Stimulated activated CD4-positive, alpha-beta T cell treated with anti-CD3 and anti-CD28 coated beads, Interleukin-1b, Interleukin-23, amount 100 ng/mL, for 1 hour (primary cell): ENCODE results near the gene ARHGAP15.

ENCODE experiments used
- DNase-seq, 2 donors: peaks; one replicate each; pipeline ENCODE4 v3.0.0-alpha.2; 2020; ENCODE audit warnings: low read depth in 2 of 2

ARHGAP15 gene

DNA sequence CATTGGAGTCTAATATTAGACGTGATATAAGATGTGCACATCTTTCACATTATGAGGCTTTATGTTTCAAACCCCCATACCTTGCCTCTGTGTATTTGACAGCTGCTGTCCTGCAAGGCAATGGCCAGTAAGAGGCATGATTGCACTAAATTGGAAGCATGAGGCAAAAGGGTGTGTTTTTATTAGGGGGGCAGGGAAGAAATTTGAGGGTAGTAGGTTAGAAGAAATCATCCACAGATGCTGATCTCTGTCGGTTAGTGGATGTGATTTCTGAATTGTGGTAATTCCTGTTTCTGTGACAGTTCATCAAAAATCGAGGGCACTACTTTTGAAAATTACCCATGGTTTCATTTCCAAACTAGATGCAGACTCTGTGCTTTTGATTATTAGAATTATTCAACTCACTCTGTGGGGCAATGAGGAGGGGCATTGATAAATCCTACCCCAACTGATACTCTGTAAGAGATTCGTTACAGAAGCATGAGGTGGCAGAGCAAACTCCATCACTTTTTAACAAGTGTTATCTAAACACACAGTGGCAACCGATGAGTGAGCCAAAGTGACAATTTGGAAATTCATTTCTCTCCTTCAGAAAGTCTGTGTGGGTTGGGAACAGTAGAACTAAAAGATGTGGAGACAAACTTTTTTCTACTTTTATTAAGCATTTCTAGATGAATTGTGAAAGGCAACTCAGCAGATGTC lies 453.0 kb downstream of the ARHGAP15 start:
- DNase-seq: no peak

DNA sequence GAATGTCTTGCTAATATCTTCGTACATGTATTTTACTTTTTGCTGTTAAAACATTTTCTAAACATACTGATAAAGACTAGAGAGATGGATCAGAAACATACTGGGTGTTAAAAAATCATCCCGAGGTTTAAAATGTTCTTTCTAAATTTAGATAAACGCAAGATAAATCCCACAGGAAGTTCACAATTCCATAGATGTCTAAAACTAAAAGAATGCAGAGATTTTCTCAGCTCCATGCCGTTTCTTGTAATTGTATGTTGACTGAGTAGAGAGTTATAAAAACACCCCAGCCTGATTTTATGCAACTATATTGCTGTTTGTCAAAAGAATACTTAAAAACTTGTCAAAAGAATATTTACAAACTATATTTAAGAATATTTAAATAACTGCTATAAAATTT lies 455.7 kb downstream of the ARHGAP15 start:
- no peak for DNase-seq

DNA sequence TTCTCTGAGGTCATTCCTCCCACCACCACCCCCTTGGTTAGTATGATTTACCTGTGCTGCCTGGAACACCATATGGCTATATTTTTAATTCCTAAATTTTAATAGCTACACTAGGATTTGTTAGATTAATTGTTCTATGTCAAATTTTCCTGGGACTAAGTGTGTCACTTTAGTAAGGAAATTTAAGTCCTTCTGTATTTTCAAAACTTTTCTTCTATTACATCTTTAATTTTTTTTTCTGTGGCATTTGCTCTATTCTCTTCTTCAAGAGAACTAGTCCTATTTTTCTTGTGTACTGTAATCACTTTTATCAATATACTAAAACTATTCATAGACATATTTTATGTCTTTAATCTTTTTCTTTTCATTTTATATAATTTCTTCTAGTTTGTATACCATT lies 456.9 kb downstream of the ARHGAP15 start:
- DNase-seq: no peak

DNA sequence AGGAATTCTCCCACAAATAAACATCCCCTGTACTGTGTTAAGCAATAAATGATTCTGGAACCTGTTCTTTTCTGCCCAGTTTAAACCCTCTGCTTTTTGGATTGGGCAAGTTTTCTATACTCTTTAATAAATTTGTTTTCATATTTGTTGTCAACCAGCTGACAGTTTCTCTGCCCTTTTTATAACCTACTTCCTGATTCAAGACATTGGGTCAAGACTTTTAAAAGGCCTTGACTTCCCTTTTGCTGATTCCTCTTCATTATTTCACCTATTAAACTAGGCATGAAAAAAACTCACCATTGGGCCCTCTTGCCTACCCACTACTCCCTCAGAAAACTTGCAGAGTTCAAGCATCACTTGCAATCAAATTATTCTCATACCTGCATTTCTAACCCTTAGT lies 459.5 kb downstream of the ARHGAP15 start:
- no peak for DNase-seq

DNA sequence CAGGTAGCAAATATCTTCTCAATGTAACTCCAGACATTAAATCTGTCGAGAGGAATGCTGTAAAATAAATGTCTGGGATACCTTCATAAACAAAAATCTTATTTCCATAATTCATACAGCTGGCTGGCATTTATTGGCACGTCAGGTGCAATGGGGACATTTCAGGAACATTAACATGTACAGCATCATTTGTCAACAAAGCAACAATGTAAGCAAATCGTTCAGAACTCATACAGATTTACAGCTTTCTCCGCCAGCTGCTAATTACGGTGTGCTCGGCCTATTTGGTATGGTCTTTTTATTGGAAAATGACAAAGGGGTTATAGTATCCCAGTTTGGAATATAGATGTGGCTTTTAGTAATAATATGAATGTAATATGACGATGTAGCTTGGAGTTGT lies 464.9 kb downstream of the ARHGAP15 start:
- no peak for DNase-seq

DNA sequence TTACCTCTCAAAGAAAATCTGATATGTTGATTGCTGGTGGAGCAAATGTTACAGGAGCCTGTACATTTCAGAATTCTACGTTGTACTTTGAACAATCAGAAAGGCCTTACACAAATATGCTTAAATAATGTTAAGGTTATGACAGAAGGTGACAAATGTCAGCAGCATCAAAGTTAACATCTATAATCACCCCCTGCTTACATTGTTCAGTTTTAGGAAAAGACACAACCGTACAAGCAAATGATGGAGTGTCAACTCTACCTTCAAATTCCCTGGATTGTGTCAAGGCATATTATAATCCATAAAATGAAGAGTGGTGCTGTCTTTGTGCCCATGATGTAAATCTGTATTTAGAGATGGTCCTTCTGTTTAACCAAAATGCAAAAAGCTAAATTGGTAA lies 465.5 kb downstream of the ARHGAP15 start:
- DNase-seq: no peak

DNA sequence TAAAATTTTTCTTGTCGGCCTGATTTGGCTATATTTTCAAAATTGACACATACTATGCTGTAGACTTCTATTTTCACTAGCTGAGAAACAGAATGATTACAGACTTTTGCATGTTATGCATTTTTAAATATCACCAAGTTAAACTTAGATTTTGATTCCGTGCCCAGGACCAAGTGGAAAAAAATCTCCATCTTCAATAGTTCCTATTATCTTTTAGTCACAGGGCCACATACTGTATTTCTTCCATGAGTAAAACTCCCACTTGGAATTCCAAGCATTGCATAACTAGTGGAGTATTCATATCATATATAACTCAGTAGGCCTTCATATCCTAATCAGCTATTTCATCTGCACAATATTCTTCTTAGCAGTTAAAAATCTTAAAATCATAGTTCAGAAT lies 470.9 kb downstream of the ARHGAP15 start:
- no peak for DNase-seq

DNA sequence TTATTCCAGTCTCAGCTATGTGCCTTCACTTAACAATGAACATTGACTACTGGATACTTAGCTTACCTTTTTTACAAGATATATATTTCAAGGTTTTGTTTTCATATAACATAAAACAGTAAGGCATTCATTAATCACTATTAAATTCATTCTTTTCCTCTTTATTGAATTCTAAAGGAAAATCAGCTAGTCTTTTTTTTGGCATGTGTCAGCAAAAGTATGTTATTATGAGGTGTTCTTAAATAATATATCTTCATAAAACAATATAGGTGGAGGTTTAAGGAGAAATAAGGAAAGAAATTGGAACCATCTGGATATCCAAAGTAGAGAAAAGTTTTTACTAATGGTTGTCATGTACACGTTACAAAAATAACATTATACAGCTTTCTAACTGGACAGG lies 472.6 kb downstream of the ARHGAP15 start:
- no peak for DNase-seq

DNA sequence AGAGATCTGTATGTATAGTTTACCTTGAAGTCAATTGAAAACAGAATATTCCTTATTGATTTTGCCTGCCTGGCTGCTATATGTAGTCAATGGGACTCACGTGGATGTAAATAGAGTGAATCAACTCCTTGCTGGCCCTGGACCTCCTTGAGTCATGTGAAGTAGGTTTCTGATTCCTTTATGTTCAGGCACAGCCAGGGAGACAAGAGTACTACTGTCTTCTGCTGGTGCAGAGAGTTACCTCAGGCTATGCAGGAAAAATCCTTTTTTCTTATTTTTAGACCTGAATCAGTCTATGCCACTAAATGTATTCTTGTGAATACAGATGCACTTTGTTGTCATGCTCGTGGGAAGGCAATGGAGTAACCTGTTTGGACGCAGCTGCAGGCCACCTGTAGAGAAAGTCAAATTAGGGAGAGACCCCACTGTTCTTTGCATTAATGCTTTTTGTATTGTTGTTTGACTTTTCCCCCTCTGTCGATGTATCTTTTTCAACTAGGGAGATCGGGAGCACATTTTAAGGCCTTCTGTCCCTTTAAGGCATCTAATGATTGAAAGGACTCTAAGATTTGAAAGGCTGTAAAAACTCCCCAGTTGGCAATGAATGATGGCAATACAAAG lies 473.9 kb downstream of the ARHGAP15 start:
- DNase-seq: no peak

DNA sequence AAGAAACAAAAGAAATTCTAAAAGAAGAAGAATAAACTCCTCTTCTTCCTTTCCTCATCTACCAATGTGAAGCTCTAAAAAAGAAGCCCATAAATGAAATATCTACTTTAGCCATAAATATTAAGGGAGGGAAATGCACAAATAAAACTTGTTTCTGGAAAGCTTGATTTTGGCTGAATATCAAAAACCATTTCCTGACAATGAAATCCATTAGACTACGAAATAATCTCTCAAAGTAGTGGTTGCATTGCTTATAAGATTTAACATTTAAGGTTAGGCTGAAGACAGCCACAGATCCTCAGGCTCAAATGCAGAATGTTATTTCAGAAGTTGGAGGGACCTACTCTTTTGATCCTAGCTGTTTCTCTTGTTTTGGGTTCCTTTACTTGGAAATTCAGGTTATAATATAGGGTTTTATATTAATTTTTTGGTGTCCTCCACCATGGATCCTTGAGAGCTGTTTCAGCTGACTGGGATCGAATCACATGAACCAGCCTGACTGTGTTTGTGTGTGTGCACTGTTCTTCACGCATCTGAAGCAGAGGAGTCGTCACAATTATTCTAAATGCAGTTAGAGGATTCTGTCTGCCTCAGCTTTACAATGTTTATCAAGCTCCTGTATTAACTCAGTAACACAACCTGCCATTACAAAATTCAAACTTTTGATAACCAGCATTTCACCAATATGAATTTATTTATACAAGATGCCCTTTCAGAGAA lies 474.8 kb downstream of the ARHGAP15 start:
- DNase-seq: no peak

DNA sequence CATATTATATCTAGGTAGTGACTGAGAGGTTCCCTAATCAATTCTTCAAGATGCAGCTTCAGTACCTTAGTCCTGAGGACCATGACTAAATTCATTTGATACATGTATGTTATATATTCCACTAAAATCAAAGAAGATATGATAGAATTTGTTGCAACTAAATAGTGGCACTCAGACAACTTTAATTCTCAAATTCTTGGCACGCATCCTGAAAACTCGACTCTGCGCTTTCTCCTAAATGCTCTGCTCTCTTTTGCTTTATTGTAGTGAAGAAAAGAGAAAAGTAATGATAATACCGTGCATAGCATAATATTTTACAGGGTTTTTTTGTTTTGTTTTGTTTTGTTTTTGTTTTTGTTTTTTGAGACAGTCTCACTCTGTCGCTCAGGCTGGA lies 475.3 kb downstream of the ARHGAP15 start:
- DNase-seq: no peak

DNA sequence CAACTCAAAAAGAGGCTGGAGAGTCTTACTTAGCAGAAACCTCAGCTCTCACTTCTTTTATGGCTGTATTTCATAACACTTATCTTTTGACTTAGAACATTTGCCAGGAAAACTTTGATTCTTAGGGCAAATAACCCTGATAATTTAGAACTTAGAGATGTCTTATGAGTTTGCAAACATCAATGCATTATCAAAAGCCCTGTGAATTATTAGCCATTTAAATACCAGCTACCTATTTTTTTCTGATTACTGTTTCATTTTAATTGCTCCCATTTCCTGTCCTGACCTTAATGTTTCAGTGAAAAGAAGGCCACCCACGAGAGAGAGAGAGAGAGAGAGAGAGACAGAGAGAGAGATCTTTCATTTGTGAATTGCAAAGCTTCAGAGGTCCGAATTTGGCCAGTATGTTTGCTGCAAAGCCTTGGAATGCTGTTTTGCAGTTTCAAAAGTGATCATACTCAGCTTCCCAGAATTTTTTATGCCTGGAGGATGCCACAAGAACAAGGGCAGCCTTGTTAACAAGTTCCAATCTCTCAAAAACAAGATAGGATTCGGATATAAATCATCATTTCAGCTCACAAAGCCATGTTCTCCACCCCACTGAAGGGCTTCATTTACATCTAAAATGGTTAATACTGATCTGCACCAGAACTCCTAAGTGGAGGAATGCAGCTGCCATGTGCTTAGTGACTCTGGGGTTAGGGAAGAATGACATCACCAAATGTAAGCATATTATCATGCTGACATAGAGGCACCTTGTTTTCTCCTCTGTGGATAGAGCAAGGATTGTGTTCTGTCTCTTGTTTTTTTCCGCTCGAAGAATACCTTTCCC lies 478.2 kb downstream of the ARHGAP15 start:
- DNase-seq: no peak

DNA sequence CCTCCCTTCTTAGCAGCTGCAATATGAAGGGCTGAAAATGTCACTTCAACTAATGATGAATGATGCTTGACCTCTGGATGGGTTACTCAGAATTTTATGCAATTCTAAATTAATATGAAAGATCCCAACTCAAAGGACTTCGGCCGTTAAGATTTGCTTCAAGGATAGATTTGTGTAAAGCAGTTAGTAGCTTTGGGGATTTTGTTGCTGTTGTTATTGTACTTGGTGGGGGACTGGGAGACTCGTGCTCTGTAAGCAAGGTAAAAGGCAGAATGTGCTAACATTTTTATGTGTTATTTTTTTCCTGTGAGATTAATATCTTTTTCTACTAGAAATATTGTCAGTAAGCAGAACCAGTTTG lies 478.8 kb downstream of the ARHGAP15 start:
- DNase-seq: no peak

DNA sequence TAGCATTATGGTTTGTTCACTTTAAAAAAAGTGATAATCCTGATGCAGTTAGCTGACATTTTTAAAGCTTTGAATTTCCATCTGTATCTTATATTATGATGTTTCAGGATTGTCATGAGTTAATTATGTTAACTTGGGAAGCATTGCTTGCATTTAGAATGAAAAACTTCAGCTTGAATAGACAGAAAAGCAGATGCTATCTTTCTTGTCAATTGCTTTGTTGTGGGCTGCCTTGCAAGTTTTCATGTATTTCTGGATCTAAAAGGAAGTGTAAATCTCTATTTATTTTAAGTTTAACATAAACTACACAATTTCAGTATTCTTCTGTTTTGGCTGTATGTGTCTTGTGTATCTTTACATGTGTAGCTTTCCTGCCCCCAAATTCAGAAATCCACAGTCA lies 479.5 kb downstream of the ARHGAP15 start:
- DNase-seq: no peak

DNA sequence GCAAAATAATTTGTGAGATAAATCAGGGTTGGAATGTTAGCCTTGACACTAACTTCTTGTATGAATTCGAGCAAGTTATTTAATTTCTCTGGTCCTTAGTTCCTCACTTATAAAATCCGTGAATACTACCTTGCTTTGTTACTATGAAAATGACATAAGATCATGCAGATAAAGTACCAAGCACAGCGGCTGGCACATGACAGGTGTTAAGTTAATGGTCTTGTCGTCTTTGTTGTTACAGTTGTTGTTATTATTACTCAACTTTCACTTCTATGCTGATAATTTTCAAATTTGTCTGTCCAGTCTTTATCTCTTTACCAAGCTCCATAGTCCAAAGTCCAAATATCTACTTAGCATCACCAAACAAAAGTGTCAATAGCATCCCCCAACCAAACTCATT lies 482.1 kb downstream of the ARHGAP15 start:
- no peak for DNase-seq

DNA sequence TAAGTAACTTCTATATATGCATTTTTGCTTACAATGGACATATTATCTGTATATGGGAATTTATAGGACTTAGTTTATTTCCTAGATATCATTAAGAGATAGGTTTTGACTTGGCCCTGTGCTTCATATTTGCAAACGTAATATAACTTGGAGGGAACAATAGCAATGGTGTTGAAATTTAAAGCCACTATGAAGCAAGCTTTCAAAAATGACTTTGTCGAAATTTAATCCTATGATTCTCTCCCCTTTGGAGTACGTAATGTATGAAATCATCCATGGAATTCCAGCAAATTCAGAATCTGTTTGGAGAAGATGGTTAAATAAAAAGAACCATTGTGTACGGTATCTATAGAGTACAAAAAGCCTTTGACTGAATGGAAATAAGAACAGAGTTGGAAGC lies 486.3 kb downstream of the ARHGAP15 start:
- DNase-seq: no peak

DNA sequence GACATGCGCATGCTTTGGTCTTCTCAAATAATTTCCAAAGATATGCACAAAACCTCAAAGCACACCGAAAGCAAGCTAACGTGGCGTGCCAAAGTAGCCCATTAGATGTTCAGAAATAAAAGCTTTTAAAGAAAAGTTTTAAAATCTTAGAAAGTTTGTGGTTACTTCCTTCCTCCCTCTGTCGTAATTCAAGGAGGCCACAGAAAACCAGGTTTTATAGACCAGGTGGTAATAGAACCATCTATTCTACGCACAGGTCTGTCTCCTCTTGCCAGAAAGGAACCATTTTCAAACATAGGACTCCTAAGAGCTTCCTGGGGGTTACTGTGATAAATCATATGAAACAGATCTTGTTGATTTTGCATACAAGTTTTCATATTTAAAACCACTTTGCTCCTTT lies 487.2 kb downstream of the ARHGAP15 start:
- DNase-seq: no peak

DNA sequence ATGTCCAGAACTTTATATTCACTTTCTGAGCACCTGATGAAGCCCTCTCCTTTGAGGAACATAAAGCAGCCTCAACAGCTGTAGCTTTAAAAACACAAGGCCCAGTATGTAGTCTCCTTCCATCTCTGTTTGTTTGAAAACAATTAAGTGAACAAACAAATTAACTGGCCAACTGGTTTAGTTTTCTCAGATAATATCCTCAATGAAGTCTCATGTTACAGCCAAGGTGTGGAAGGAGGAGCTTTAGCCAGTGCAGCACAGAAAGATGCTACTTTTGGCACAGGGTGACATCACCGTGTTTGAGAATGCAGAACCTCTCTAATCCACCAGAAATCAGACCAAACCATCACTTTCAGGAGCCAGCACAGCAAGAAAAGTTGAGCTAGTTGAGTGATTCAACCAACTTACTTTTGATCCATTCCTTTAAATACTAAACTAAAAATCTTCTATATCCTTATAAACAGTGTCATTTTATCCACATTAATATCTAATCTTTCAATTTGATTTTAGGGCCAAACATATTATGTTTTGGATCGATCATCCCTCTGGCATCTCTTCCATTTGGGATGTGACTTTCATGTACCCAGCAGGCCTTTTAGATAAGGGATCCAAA lies 488.7 kb downstream of the ARHGAP15 start:
- DNase-seq: no peak

DNA sequence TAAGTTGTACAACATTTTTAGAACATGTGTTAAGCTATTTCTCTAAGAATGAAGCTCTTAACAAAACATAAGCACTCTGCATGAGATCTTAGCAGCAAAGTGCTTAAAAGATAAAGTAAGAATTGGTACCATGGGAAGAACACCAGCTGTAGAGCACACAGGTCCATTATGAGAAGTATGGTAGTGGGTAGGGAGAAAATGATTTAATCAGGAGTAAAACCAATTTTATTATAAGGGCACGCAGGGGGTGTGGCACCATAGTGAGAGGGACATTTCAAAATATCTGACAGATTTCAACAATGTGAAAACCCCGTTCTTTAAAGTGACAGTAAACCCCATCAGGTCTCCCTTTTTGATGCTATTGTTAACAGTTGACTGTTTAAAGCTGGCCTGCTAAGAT lies 492.9 kb downstream of the ARHGAP15 start:
- no peak for DNase-seq

DNA sequence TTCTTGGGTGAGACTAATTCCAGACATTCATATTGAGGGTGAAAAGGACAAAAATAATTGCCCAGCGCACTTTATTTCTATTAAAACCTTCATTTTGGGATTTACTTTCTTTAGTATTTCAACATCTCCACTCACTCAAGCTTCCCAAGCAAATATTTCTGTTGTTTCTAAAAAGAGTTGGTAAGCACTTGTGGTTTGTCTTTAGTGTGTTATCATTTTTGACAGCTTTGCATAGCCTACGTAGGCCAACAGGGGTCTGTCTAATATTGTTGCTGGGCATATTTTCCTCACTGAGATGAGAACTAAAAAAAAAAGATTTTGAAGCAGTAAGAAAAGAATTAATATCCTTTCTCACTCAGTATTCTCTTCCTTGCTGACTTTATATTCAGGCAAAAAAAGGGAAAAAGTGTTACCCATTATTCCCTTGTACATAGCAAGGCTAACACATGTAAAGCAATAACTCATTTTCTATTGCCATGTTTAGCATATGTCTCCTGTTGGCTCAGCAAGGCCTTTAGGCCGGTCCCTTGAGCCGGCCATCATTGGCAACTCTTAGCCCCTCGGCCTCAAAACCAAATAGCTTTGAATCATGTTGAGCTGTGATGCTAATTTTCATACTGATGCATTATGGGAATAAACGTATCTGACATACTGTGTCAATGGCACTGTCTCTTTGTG lies 494.2 kb downstream of the ARHGAP15 start:
- no peak for DNase-seq

DNA sequence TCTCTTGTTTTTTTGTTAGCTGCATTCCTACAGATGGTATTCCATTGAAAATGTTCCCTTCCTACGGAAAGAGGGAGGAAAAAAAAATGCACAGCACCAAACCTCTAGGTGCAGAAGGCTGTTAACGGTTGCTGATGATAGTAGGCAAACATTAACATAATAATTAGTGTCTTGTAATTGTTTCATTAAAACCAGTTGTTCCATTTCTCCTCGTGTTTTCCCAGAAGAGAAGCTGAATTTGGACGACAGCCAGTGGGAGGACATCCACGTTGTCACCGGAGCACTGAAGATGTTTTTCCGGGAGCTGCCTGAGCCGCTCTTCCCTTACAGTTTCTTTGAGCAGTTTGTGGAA lies 494.7 kb downstream of the ARHGAP15 start:
- no peak for DNase-seq

DNA sequence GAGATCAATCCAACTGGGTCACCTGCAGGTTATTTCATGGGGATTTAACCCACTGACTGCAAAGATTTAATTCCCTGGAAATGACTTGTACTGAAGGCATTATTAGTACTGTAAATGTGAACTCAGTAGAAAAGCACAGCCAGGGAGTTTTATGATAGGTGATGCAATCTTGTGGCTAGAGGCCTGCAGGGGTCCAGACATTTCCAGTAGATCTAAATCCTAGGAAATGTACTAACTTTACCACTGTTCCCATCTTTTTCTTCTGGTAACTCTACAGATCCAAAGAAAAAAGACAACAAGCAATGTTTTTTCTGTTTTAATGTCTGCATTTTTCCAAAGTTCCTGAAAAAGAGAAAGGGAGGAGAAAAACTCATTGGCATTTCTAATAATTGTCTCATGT lies 500.1 kb downstream of the ARHGAP15 start:
- no peak for DNase-seq
